Measurements from ENCODE around the gene OIP5. TPM values are rescaled to one million over a fixed set of nuclear protein-coding genes. Genes with fewer than 3 reads are reported as not detected.

Gene OIP5
- total and polyA plus RNA-seq, 2 donors (not counting 3 experiments of a cell fraction or from before 2014, with no cell fraction given) = 11.4 to 11.8 TPM

GRCh38 chr15:41278319-41278718 is 54.1 kb downstream of the OIP5 start:
- ChIA-PET POLR2A (interaction anchor here (0.7 kb wide), 1 partner anchor 383 kb away, joined by 4 read pairs; no protein-coding TSS in a partner anchor), CTCF (no interaction called here)
- Histone ChIP-seq H3K79me2 (ENCODE audit: control insufficient read depth, insufficient read depth, low read length) (no peaks in the 10 kb centered on the region), H3K4me3 (replicated peaks in 1 of 3; ENCODE audit: insufficient read depth in 1 of 3, low read depth in 1 of 3, low read length in 3 of 3) (no peak overlapping the region), H3K9me3 (replicated peaks; ENCODE audit: control insufficient read depth, insufficient read depth, low read length) (no peaks in the 10 kb centered on the region), H3K36me3 (ENCODE audit: control insufficient read depth in 2 of 2, extremely low read depth in 1 of 2, insufficient read depth in 2 of 2, low read length in 2 of 2) (peaks cover 0 to 14% of the 10 kb centered on the region in 2 experiments), H3K9ac (replicated peaks; ENCODE audit: extremely low read depth, insufficient read depth, low read length) (no peak overlapping the region), H2AFZ (ENCODE audit: low read depth, low read length) (no peak overlapping the region), H3K4me1 (ENCODE audit: control insufficient read depth, extremely low read depth, insufficient read depth, low read length) (no peaks in the 10 kb centered on the region), H3K27ac (ENCODE audit: insufficient read depth, low read depth, low read length) (no peak overlapping the region), H3K27me3 (ENCODE audit: control insufficient read depth in 2 of 2, insufficient read depth in 2 of 2, low read length in 2 of 2) (no peaks in the 10 kb centered on the region), H3K4me2 (ENCODE audit: insufficient read depth, low read length) (no peak overlapping the region), H3K9me1 (replicated peaks; ENCODE audit: control insufficient read depth, extremely low read depth, insufficient read depth, low read length) (no peaks in the 10 kb centered on the region), H4K20me1 (replicated peaks; ENCODE audit: control insufficient read depth, extremely low read depth, insufficient read depth, low read length) (no peaks in the 10 kb centered on the region)
- intact Hi-C loops (cut with micrococcal nuclease) (no loop called here), dilution Hi-C loops (cut with MboI; ENCODE audit: extremely low pct_ligation_motif_present, low sequenced_read_pairs) (no loop called here)
- FAIRE-seq = no peak
- BruUV-seq (replicated peaks) = no TSS peak
- TF ChIP-seq CTCF (IDR thresholded peaks at IDR 0.05; ENCODE audit: extremely low read depth in 1 of 2, insufficient read depth in 1 of 2, low read depth in 1 of 2, low read length in 2 of 2) (no peak), MYC (IDR thresholded peaks at IDR 0.05; ENCODE audit: low read depth, low read length) (no peak), JUN (IDR thresholded peaks at IDR 0.05; ENCODE audit: borderline replicate concordance, insufficient read depth, insufficient read length, low read depth) (no peak), POLR2A (IDR thresholded peaks at IDR 0.05; ENCODE audit: low read depth, low read length) (no peak), MAX (IDR thresholded peaks at IDR 0.05; ENCODE audit: insufficient read depth, insufficient read length) (no peak), EZH2 (IDR thresholded peaks at IDR 0.05; ENCODE audit: borderline replicate concordance, low read depth, low read length, severe bottlenecking) (no peak), POLR2AphosphoS5 (IDR thresholded peaks at IDR 0.05; ENCODE audit: insufficient read depth, low read depth, low read length) (no peak), FOS (IDR thresholded peaks at IDR 0.05; ENCODE audit: borderline replicate concordance, insufficient read depth, low read length) (no peak), GATA2 (IDR thresholded peaks at IDR 0.05; ENCODE audit: insufficient read depth, insufficient read length, low read depth, low read length) (no peak)
- DNase-seq (ENCODE audit: low read depth, low spot score) = no peak

All from endothelial cell of umbilical vein (primary cell).